Brain pericyte (primary cell): ENCODE measurements around the gene OLFML2B.

ENCODE experiments used
- DNase-seq: peaks from one replicate; pipeline ENCODE4 v3.0.0-alpha.2; 2012; ENCODE audit warnings: low read depth, low spot score

OLFML2B gene

GRCh38 chr1:162006081-162006480, 17.6 kb downstream of the OLFML2B start:
- DNase-seq, result no peak

GRCh38 chr1:162004441-162004950, 19.2 kb downstream of the OLFML2B start:
- no peak for DNase-seq

- DNase-seq, result peak; percentile 66
These were observed 19.8 kb downstream of the OLFML2B start for GRCh38 chr1:162003830-162004215.

- DNase-seq, result peak; percentile 84
These were observed 20.4 kb downstream of the OLFML2B start for GRCh38 chr1:162003061-162003829.

- no peak for DNase-seq
These were observed 23.6 kb downstream of the OLFML2B start for GRCh38 chr1:162000053-162000420.

- DNase-seq, result no peak
These were observed 24.2 kb downstream of the OLFML2B start for GRCh38 chr1:161999301-162000052.

GRCh38 chr1:161998811-161999210, 24.9 kb downstream of the OLFML2B start:
- DNase-seq, result no peak

GRCh38 chr1:161997152-161997551, 26.5 kb downstream of the OLFML2B start:
- DNase-seq, result no peak

- DNase-seq, result no peak
These were observed 29.4 kb downstream of the OLFML2B start for GRCh38 chr1:161994175-161994668.

- DNase-seq, result no peak
These were observed 30.1 kb downstream of the OLFML2B start for GRCh38 chr1:161993576-161993975.

GRCh38 chr1:161989786-161990185, 33.9 kb downstream of the OLFML2B start:
- no peak for DNase-seq

- DNase-seq, result no peak
These were observed 34.6 kb downstream of the OLFML2B start for GRCh38 chr1:161989108-161989507.

GRCh38 chr1:161988413-161988812, 35.3 kb downstream of the OLFML2B start:
- DNase-seq, result no peak

GRCh38 chr1:161987872-161988271, 35.8 kb downstream of the OLFML2B start:
- DNase-seq, result no peak

GRCh38 chr1:161987303-161987702, 36.4 kb downstream of the OLFML2B start:
- DNase-seq, result no peak

GRCh38 chr1:161986328-161986727, 37.3 kb downstream of the OLFML2B start:
- no peak for DNase-seq

- no peak for DNase-seq
These were observed 38.3 kb downstream of the OLFML2B start for GRCh38 chr1:161985301-161985822.

- DNase-seq, result no peak
These were observed 39.9 kb downstream of the OLFML2B start for GRCh38 chr1:161983725-161984124.

GRCh38 chr1:161982917-161983316, 40.8 kb downstream of the OLFML2B start:
- no peak for DNase-seq

- no peak for DNase-seq
These were observed 41.2 kb downstream of the OLFML2B start for GRCh38 chr1:161982507-161982895.

GRCh38 chr1:161981735-161982506, 41.7 kb downstream of the OLFML2B start:
- DNase-seq, result no peak

- DNase-seq, result no peak
These were observed 42.5 kb downstream of the OLFML2B start for GRCh38 chr1:161981126-161981525.
